DOHH2 (cell line): ENCODE data around the gene SMAD3.

Experiments used
- H3F3A ChIP-seq: fragments of 200-600 bp; sonication (generic), shearing (Covaris generic); 2 replicates; pipeline ENCODE4 v1.6.0; 2016; ENCODE audit warnings: antibody characterized with exemption, mild to moderate bottlenecking; ENCODE audit not compliant: control insufficient read depth, insufficient read depth
- H3K27ac ChIP-seq: fragments of 200-600 bp; sonication (generic); 2 replicates; pipeline ENCODE4 v1.5.1; 2014; ENCODE audit warnings: low read depth, mild to moderate bottlenecking, low read length, moderate library complexity
- H3K27me3 ChIP-seq: fragments of 200-600 bp; sonication (generic); 2 replicates; pipeline ENCODE4 v1.6.1; 2014; ENCODE audit warnings: mild to moderate bottlenecking, low read length, mixed read lengths; ENCODE audit not compliant: control insufficient read depth
- H3K36me3 ChIP-seq: fragments of 200-600 bp; sonication (generic); 2 replicates; pipeline ENCODE4 v1.6.1; 2014; ENCODE audit warnings: mild to moderate bottlenecking, low read length, moderate library complexity, mixed read lengths; ENCODE audit not compliant: control insufficient read depth
- H3K4me1 ChIP-seq: fragments of 200-600 bp; sonication (generic); 2 replicates; pipeline ENCODE4 v1.6.1; 2014; ENCODE audit warnings: mild to moderate bottlenecking, low read length, mixed read lengths; ENCODE audit not compliant: control insufficient read depth
- H3K4me2 ChIP-seq: fragments of 200-600 bp; sonication (generic); 2 replicates; pipeline ENCODE4 v1.6.0; 2014; ENCODE audit warnings: mild to moderate bottlenecking, low read length, moderate library complexity
- H3K4me3 ChIP-seq: fragments of 200-600 bp; sonication (generic); 2 replicates; pipeline ENCODE4 v1.5.1; 2014; ENCODE audit warnings: mild to moderate bottlenecking, low read length, mixed read lengths
- H3K79me2 ChIP-seq: fragments of 200-600 bp; sonication (generic); 2 replicates; pipeline ENCODE4 v1.6.1; 2014; ENCODE audit warnings: mild to moderate bottlenecking, low read length, mixed read lengths; ENCODE audit not compliant: control insufficient read depth
- H3K9me2 ChIP-seq: fragments of 200-600 bp; sonication (generic); replicated peaks from 2 replicates; pipeline ENCODE4 v1.6.1; 2014; ENCODE audit warnings: mild to moderate bottlenecking, low read length, mixed read lengths; ENCODE audit not compliant: control insufficient read depth
- H3K9me3 ChIP-seq: fragments of 200-600 bp; sonication (generic); 2 replicates; pipeline ENCODE4 v1.6.1; 2014; ENCODE audit warnings: antibody characterized with exemption, low read length, mixed read lengths; ENCODE audit not compliant: control insufficient read depth, insufficient read depth
- H4K20me1 ChIP-seq: fragments of 200-600 bp; sonication (generic); 2 replicates; pipeline ENCODE4 v1.6.0; 2014; ENCODE audit warnings: low read depth, mild to moderate bottlenecking, antibody characterized with exemption, low read length, moderate library complexity; ENCODE audit not compliant: control insufficient read depth, insufficient read depth
- EZH2phosphoT487 ChIP-seq: fragments of 200-600 bp; sonication (generic); IDR thresholded peaks from 2 replicates; pipeline ENCODE4 v1.6.1; 2017; ENCODE audit warnings: borderline replicate concordance, mild to moderate bottlenecking, antibody characterized with exemption, low read length, moderate library complexity, mixed read lengths
- TF ChIP-seq, protein P1 (sequence below): fragments of 200-600 bp; sonication (generic); IDR thresholded peaks from one replicate; pipeline ENCODE4 v1.5.1; 2014; ENCODE audit warnings: antibody characterized with exemption, mild to moderate bottlenecking, low read depth, low read length; ENCODE audit not compliant: poor library complexity, severe bottlenecking

The SMAD3 gene

GRCh38 chr15:67035886-67036285 is 29.5 kb upstream of the SMAD3 start:
- H3K4me2 ChIP-seq: no peak overlapping the region
- H3K27ac ChIP-seq: no peak overlapping the region
- no peaks in the 10 kb centered on the region for H3F3A ChIP-seq
- no peaks in the 10 kb centered on the region for H3K4me1 ChIP-seq
- H3K9me3 ChIP-seq: no peaks in the 10 kb centered on the region
- no peaks in the 10 kb centered on the region for H3K36me3 ChIP-seq
- TF ChIP-seq EZH2phosphoT487: no peak
- no peak overlapping the region for H3K4me3 ChIP-seq
- H3K9me2 ChIP-seq: no peaks in the 10 kb centered on the region
- H3K27me3 ChIP-seq: peaks cover 49% of the 10 kb centered on the region
- no peaks in the 10 kb centered on the region for H3K79me2 ChIP-seq
- H4K20me1 ChIP-seq: no peaks in the 10 kb centered on the region

GRCh38 chr15:67036775-67037555 is 28.4 kb upstream of the SMAD3 start:
- Histone ChIP-seq H4K20me1 (no peaks in the 10 kb centered on the region), H3K4me3 (no peak overlapping the region), H3K79me2 (no peaks in the 10 kb centered on the region), H3F3A (no peaks in the 10 kb centered on the region), H3K36me3 (no peaks in the 10 kb centered on the region), H3K9me2 (no peaks in the 10 kb centered on the region), H3K27ac (no peak overlapping the region), H3K4me2 (no peak overlapping the region), H3K4me1 (no peaks in the 10 kb centered on the region), H3K9me3 (no peaks in the 10 kb centered on the region), H3K27me3 (peaks cover 51% of the 10 kb centered on the region)
- TF ChIP-seq, protein P1, sequence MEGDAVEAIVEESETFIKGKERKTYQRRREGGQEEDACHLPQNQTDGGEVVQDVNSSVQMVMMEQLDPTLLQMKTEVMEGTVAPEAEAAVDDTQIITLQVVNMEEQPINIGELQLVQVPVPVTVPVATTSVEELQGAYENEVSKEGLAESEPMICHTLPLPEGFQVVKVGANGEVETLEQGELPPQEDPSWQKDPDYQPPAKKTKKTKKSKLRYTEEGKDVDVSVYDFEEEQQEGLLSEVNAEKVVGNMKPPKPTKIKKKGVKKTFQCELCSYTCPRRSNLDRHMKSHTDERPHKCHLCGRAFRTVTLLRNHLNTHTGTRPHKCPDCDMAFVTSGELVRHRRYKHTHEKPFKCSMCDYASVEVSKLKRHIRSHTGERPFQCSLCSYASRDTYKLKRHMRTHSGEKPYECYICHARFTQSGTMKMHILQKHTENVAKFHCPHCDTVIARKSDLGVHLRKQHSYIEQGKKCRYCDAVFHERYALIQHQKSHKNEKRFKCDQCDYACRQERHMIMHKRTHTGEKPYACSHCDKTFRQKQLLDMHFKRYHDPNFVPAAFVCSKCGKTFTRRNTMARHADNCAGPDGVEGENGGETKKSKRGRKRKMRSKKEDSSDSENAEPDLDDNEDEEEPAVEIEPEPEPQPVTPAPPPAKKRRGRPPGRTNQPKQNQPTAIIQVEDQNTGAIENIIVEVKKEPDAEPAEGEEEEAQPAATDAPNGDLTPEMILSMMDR: no peak
- TF ChIP-seq EZH2phosphoT487: no peak

GRCh38 chr15:67037694-67038093 is 27.7 kb upstream of the SMAD3 start:
- H3K4me1 ChIP-seq: peaks cover 5% of the 10 kb centered on the region
- no peak overlapping the region for H3K4me2 ChIP-seq
- no peaks in the 10 kb centered on the region for H3F3A ChIP-seq
- no peaks in the 10 kb centered on the region for H3K9me3 ChIP-seq
- H3K36me3 ChIP-seq: no peaks in the 10 kb centered on the region
- no peak overlapping the region for H3K27ac ChIP-seq
- TF ChIP-seq, protein P1: no peak
- no peak for TF ChIP-seq EZH2phosphoT487
- H4K20me1 ChIP-seq: no peaks in the 10 kb centered on the region
- H3K27me3 ChIP-seq: peaks cover 57% of the 10 kb centered on the region
- no peaks in the 10 kb centered on the region for H3K79me2 ChIP-seq
- no peak overlapping the region for H3K4me3 ChIP-seq
- no peaks in the 10 kb centered on the region for H3K9me2 ChIP-seq

- no peak overlapping the region for H3K4me2 ChIP-seq
- no peak overlapping the region for H3K27ac ChIP-seq
- no peak overlapping the region for H3K4me3 ChIP-seq
- H3K79me2 ChIP-seq: no peaks in the 10 kb centered on the region
- TF ChIP-seq, protein P1: no peak
- no peak for TF ChIP-seq EZH2phosphoT487
- H3K9me3 ChIP-seq: no peaks in the 10 kb centered on the region
- H3K4me1 ChIP-seq: peaks cover 13% of the 10 kb centered on the region
- H4K20me1 ChIP-seq: no peaks in the 10 kb centered on the region
- H3K9me2 ChIP-seq: no peaks in the 10 kb centered on the region
- H3K36me3 ChIP-seq: no peaks in the 10 kb centered on the region
- H3K27me3 ChIP-seq: peaks cover 49% of the 10 kb centered on the region
- no peaks in the 10 kb centered on the region for H3F3A ChIP-seq
Measured at GRCh38 chr15:67038736-67039135, 26.7 kb upstream of the SMAD3 start.
